Measurements from ENCODE around the gene MYH8.

Gene MYH8

GRCh38 chr17:10421900-10422542 is at the start of gene MYH8:
TSS of gene MYH8 (minus strand) at chr17:10421950. CDS start at chr17:10420227, 1,723 bp downstream.
- DNase-seq: no peak

GRCh38 chr17:10469459-10469858 is 47.7 kb upstream of the MYH8 start, which contains the start of gene MYH4:
TSS of gene MYH4 (minus strand) at chr17:10469559. CDS start at chr17:10466745, 2,814 bp downstream.
- no peak for DNase-seq

- DNase-seq: no peak
These were observed 41.7 kb upstream of the MYH8 start for GRCh38 chr17:10463402-10463801.

GRCh38 chr17:10460062-10460461 is 38.3 kb upstream of the MYH8 start:
- no peak for DNase-seq

- DNase-seq: no peak
These were observed 37.0 kb upstream of the MYH8 start for GRCh38 chr17:10458701-10459100.

GRCh38 chr17:10457952-10458351 is 36.2 kb upstream of the MYH8 start:
- DNase-seq: no peak

- DNase-seq: no peak
These were observed 25.5 kb upstream of the MYH8 start for GRCh38 chr17:10447026-10447931.

GRCh38 chr17:10439816-10440215 is 18.1 kb upstream of the MYH8 start:
- DNase-seq: no peak

GRCh38 chr17:10435096-10435495 is 13.3 kb upstream of the MYH8 start:
- DNase-seq: no peak

GRCh38 chr17:10429421-10430045 is 7.8 kb upstream of the MYH8 start:
- no peak for DNase-seq

- no peak for DNase-seq
These were observed 7.0 kb upstream of the MYH8 start for GRCh38 chr17:10428781-10429180.

GRCh38 chr17:10421211-10421610 is 539 bp downstream of the MYH8 start:
- no peak for DNase-seq

- DNase-seq: no peak
These were observed 939 bp downstream of the MYH8 start for GRCh38 chr17:10420811-10421210.

GRCh38 chr17:10417431-10417830 is 4.3 kb downstream of the MYH8 start:
- no peak for DNase-seq

- no peak for DNase-seq
These were observed 6.6 kb downstream of the MYH8 start for GRCh38 chr17:10415161-10415560.

GRCh38 chr17:10403589-10403988 is 18.2 kb downstream of the MYH8 start:
- DNase-seq: no peak

- no peak for DNase-seq
These were observed 23.4 kb downstream of the MYH8 start for GRCh38 chr17:10398352-10398751.

- no peak for DNase-seq
These were observed 25.1 kb downstream of the MYH8 start for GRCh38 chr17:10396524-10397163.

GRCh38 chr17:10394201-10394887 is 27.4 kb downstream of the MYH8 start:
- no peak for DNase-seq

GRCh38 chr17:10392880-10393279 is 28.9 kb downstream of the MYH8 start:
- DNase-seq: no peak

- DNase-seq: no peak
These were observed 35.9 kb downstream of the MYH8 start for GRCh38 chr17:10385871-10386270.
